ENCODE data around the gene C19orf47.

- no peak for TF ChIP-seq CTCF (IDR thresholded peaks at IDR 0.05)
- TF ChIP-seq POLR2A (IDR thresholded peaks at IDR 0.05): no peak
Observed at GRCh38 chr19:40336601-40336900, 11.6 kb downstream of the C19orf47 start.

Data from esophagus squamous epithelium (tissue), 4 donors.